Mesendoderm (in vitro differentiated cells): Measurements from ENCODE around the gene OR10A4.
"Not testable (repeated sequence)": the region's sequence is repeated elsewhere in the genome, so short reads cannot be mapped to it uniquely, and the experiment has no call there.

ENCODE experiments used
- DNase-seq: peaks from one replicate; pipeline ENCODE4 v3.0.0; 2013
- H2AK5ac ChIP-seq: 2 replicates; pipeline ENCODE4 v1.6.1; 2013; ENCODE audit warnings: low read length, inconsistent platforms
- H2BK120ac ChIP-seq: 2 replicates; pipeline ENCODE4 v1.6.1; 2013; ENCODE audit warnings: low read depth, mild to moderate bottlenecking, low read length, moderate library complexity, mixed read lengths
- H2BK15ac ChIP-seq: replicated peaks from 2 replicates; pipeline ENCODE4 v1.6.1; 2013; ENCODE audit warnings: low read depth, mild to moderate bottlenecking, moderate library complexity
- H2BK5ac ChIP-seq: 2 replicates; pipeline ENCODE4 v1.6.1; 2013; ENCODE audit warnings: low read length, inconsistent platforms
- H3K18ac ChIP-seq: 2 replicates; pipeline ENCODE4 v1.6.1; 2013; ENCODE audit warnings: mild to moderate bottlenecking, low read length, mixed read lengths
- H3K23ac ChIP-seq: one replicate; pipeline ENCODE4 v1.6.1; 2013; ENCODE audit warnings: low read length
- H3K27ac ChIP-seq: 2 replicates; pipeline ENCODE4 v1.5.1; 2013; ENCODE audit warnings: low read depth, mild to moderate bottlenecking, inconsistent platforms, low read length, moderate library complexity
- H3K27me3 ChIP-seq: 2 replicates; pipeline ENCODE4 v1.6.1; 2013; ENCODE audit warnings: low read length, control low read depth, mild to moderate bottlenecking, inconsistent platforms; ENCODE audit not compliant: insufficient read depth, poor library complexity
- H3K36me3 ChIP-seq: 2 replicates; pipeline ENCODE4 v1.6.1; 2013; ENCODE audit warnings: low read length, inconsistent platforms; ENCODE audit not compliant: control insufficient read depth, insufficient read depth
- H3K4ac ChIP-seq: one replicate; pipeline ENCODE4 v1.6.1; 2013; ENCODE audit warnings: low read depth, mild to moderate bottlenecking, low read length, moderate library complexity
- H3K4me1 ChIP-seq: 2 replicates; pipeline ENCODE4 v1.6.1; 2013; ENCODE audit warnings: low read depth, low read length, inconsistent platforms; ENCODE audit not compliant: control insufficient read depth
- H3K4me2 ChIP-seq: 2 replicates; pipeline ENCODE4 v1.6.1; 2013; ENCODE audit warnings: low read length
- H3K4me3 ChIP-seq: 2 replicates; pipeline ENCODE4 v1.5.1; 2013; ENCODE audit warnings: mild to moderate bottlenecking, low read length
- H3K56ac ChIP-seq: one replicate; pipeline ENCODE4 v1.6.1; 2013; ENCODE audit warnings: low read length
- H3K79me1 ChIP-seq: 2 replicates; pipeline ENCODE4 v1.6.1; 2013; ENCODE audit warnings: low read length, inconsistent platforms
- H3K79me2 ChIP-seq: 2 replicates; pipeline ENCODE4 v1.6.1; 2013; ENCODE audit warnings: mild to moderate bottlenecking, low read length; ENCODE audit not compliant: control insufficient read depth, insufficient read depth
- H3K9ac ChIP-seq: 2 replicates; pipeline ENCODE4 v1.6.1; 2013; ENCODE audit warnings: low read length, inconsistent platforms
- H4K5ac ChIP-seq: one replicate; pipeline ENCODE4 v1.6.1; 2013; ENCODE audit warnings: low read length
- H4K8ac ChIP-seq: one replicate; pipeline ENCODE4 v1.6.1; 2013; ENCODE audit warnings: low read depth, mild to moderate bottlenecking, control low read depth, low read length, moderate library complexity
- WGBS: extraction: QIAGEN DNeasy Blood & Tissue Kit; methylation state at CpG from one replicate; pipeline ENCODE4 v1.1.7; 2013; ENCODE audit warnings: low lambda C conversion rate, missing lambda C conversion rate; ENCODE audit not compliant: insufficient coverage; ENCODE audit errors: extremely low coverage; 5-methylcytosine and 5-hydroxymethylcytosine counted together

The OR10A4 gene

DNA sequence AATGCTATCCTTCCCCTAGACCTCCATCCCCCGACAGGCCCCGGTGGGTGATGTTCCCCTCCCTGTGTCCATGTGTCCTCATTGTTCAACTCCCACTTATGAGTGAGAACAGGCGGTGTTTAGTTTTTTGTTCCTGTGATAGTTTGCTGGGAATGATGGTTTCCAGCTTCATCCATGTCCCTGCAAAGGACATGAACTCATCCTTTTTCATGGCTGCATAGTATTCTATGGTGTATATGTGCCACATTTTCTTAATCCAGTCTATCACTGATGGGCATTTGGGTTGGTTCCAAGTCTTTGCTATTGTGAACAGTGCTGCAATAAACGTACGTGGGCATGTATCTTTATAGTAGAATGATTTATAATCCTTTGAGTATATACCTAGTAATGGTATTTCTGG, 11.3 kb downstream of the OR10A4 start:
- not testable (repeated sequence) for H3K4me3 ChIP-seq, H3K4me1 ChIP-seq, H2BK120ac ChIP-seq, H3K79me1 ChIP-seq, H2BK5ac ChIP-seq, H3K23ac ChIP-seq, H3K27me3 ChIP-seq, H3K36me3 ChIP-seq, H3K56ac ChIP-seq, H3K4ac ChIP-seq, DNase-seq, H3K9ac ChIP-seq, H4K8ac ChIP-seq, H4K5ac ChIP-seq, H3K27ac ChIP-seq, H2AK5ac ChIP-seq, H3K79me2 ChIP-seq, H2BK15ac ChIP-seq, H3K4me2 ChIP-seq, H3K18ac ChIP-seq
- no CpG with 5 or more reads among the region's 5 CpGs for WGBS

- Histone ChIP-seq H3K9ac (no peak overlapping the region), H4K5ac (no peak overlapping the region), H2BK120ac (no peak overlapping the region), H3K23ac (no peak overlapping the region), H3K27ac (no peak overlapping the region), H2BK15ac (no peak overlapping the region), H3K18ac (no peak overlapping the region), H2BK5ac (no peak overlapping the region), H3K4ac (no peak overlapping the region), H2AK5ac (no peak overlapping the region), H4K8ac (no peak overlapping the region), H3K79me2 (no peaks in the 10 kb centered on the region), H3K4me2 (no peak overlapping the region), H3K56ac (no peak overlapping the region), H3K4me3 (no peak overlapping the region), H3K79me1 (no peaks in the 10 kb centered on the region), H3K4me1 (no peaks in the 10 kb centered on the region), H3K27me3 (no peaks in the 10 kb centered on the region), H3K36me3 (no peaks in the 10 kb centered on the region)
- no peak for DNase-seq
- no CpG with 5 or more reads among the region's 4 CpGs for WGBS
Observed at GRCh38 chr11:6888830-6889229, 12.4 kb downstream of the OR10A4 start.

DNA sequence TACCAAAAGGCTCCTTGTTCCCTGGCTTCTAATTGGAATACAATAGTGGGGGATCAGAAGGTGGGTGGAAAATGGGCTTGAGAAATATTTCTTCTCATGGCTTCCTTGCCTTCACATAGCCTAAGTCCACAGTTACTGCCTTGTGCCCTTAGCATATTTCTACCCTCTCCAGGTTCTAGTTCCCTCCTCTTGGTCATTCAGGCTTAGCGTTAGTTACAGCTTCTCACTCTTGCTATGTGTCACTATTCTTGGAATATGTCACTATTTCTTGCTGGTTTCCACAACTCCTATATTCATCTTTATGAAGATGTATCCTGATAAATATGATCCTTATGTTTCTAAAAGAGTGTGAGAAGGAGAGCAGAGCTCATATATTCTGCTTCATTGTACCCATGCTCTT, 13.4 kb downstream of the OR10A4 start:
- H3K4me1 ChIP-seq: no peaks in the 10 kb centered on the region
- H2AK5ac ChIP-seq: no peak overlapping the region
- H3K27ac ChIP-seq: no peak overlapping the region
- no peaks in the 10 kb centered on the region for H3K27me3 ChIP-seq
- H3K9ac ChIP-seq: no peak overlapping the region
- H2BK15ac ChIP-seq: no peak overlapping the region
- H2BK120ac ChIP-seq: no peak overlapping the region
- H3K79me2 ChIP-seq: no peaks in the 10 kb centered on the region
- no peaks in the 10 kb centered on the region for H3K79me1 ChIP-seq
- no peak overlapping the region for H3K4me3 ChIP-seq
- no peaks in the 10 kb centered on the region for H3K36me3 ChIP-seq
- WGBS: no CpG with 5 or more reads among the region's 1 CpG
- no peak overlapping the region for H3K4ac ChIP-seq
- no peak overlapping the region for H3K18ac ChIP-seq
- no peak overlapping the region for H3K56ac ChIP-seq
- no peak for DNase-seq
- H4K5ac ChIP-seq: no peak overlapping the region
- no peak overlapping the region for H3K4me2 ChIP-seq
- no peak overlapping the region for H2BK5ac ChIP-seq
- H4K8ac ChIP-seq: no peak overlapping the region
- no peak overlapping the region for H3K23ac ChIP-seq

GRCh38 chr11:6892400-6892799, 16.0 kb downstream of the OR10A4 start, which contains the start of gene OR2D2:
Gene OR2D2, minus strand, starts transcription at chr11:6892500. Its CDS starts 0 bp downstream, at chr11:6892500.
- Histone ChIP-seq H3K36me3 (no peaks in the 10 kb centered on the region), H2BK120ac (no peak within 1 kb of the TSS), H3K27ac (no peak within 1 kb of the TSS), H3K27me3 (no peaks in the 10 kb centered on the region), H2AK5ac (no peak within 1 kb of the TSS), H3K23ac (no peak within 1 kb of the TSS), H2BK15ac (no peak within 1 kb of the TSS), H3K9ac (no peak within 1 kb of the TSS), H3K4ac (no peak within 1 kb of the TSS), H3K4me3 (no peak within 1 kb of the TSS), H3K4me2 (no peak within 1 kb of the TSS), H4K8ac (no peak within 1 kb of the TSS), H4K5ac (no peak within 1 kb of the TSS), H3K4me1 (no peaks in the 10 kb centered on the region), H3K18ac (no peak within 1 kb of the TSS), H3K79me1 (no peaks in the 10 kb centered on the region), H3K56ac (no peak within 1 kb of the TSS), H2BK5ac (no peak within 1 kb of the TSS), H3K79me2 (no peaks in the 10 kb centered on the region)
- no CpG with 5 or more reads among the region's 2 CpGs for WGBS
- no peak for DNase-seq

GRCh38 chr11:6894097-6894496, 17.7 kb downstream of the OR10A4 start:
- H3K9ac ChIP-seq: no peak overlapping the region
- H2AK5ac ChIP-seq: no peak overlapping the region
- peak; percentile 43 for DNase-seq
- H2BK120ac ChIP-seq: no peak overlapping the region
- no peak overlapping the region for H3K4me3 ChIP-seq
- H3K79me2 ChIP-seq: no peaks in the 10 kb centered on the region
- no peaks in the 10 kb centered on the region for H3K79me1 ChIP-seq
- H3K18ac ChIP-seq: no peak overlapping the region
- H3K4me1 ChIP-seq: no peaks in the 10 kb centered on the region
- H3K27ac ChIP-seq: no peak overlapping the region
- H4K8ac ChIP-seq: no peak overlapping the region
- H3K36me3 ChIP-seq: no peaks in the 10 kb centered on the region
- H3K56ac ChIP-seq: no peak overlapping the region
- H2BK5ac ChIP-seq: no peak overlapping the region
- no peak overlapping the region for H3K4me2 ChIP-seq
- no peak overlapping the region for H2BK15ac ChIP-seq
- no peak overlapping the region for H3K23ac ChIP-seq
- no peak overlapping the region for H3K4ac ChIP-seq
- H4K5ac ChIP-seq: no peak overlapping the region
- H3K27me3 ChIP-seq: no peaks in the 10 kb centered on the region

GRCh38 chr11:6895010-6895409, 18.6 kb downstream of the OR10A4 start:
- Histone ChIP-seq H2BK120ac (no peak overlapping the region), H3K79me1 (no peaks in the 10 kb centered on the region), H2AK5ac (no peak overlapping the region), H3K56ac (no peak overlapping the region), H4K5ac (no peak overlapping the region), H3K27me3 (no peaks in the 10 kb centered on the region), H3K9ac (no peak overlapping the region), H3K4me1 (no peaks in the 10 kb centered on the region), H3K4me2 (no peak overlapping the region), H3K4me3 (no peak overlapping the region), H3K4ac (no peak overlapping the region), H4K8ac (no peak overlapping the region), H3K27ac (no peak overlapping the region), H2BK15ac (no peak overlapping the region), H3K23ac (no peak overlapping the region), H3K18ac (no peak overlapping the region), H3K36me3 (no peaks in the 10 kb centered on the region), H3K79me2 (no peaks in the 10 kb centered on the region), H2BK5ac (no peak overlapping the region)
- DNase-seq: no peak
